ENCODE results near the gene S100Z. TPM values are rescaled to one million over a fixed set of nuclear protein-coding genes. Genes with fewer than 3 reads are reported as not detected.

S100Z gene
- total and polyA plus RNA-seq, 9 of the 15 experiments (the other 6 are each of a cell fraction or from before 2014, with no cell fraction given) = 0.15 to 0.42 (median 0.20) TPM; not detected in 6

DNA sequence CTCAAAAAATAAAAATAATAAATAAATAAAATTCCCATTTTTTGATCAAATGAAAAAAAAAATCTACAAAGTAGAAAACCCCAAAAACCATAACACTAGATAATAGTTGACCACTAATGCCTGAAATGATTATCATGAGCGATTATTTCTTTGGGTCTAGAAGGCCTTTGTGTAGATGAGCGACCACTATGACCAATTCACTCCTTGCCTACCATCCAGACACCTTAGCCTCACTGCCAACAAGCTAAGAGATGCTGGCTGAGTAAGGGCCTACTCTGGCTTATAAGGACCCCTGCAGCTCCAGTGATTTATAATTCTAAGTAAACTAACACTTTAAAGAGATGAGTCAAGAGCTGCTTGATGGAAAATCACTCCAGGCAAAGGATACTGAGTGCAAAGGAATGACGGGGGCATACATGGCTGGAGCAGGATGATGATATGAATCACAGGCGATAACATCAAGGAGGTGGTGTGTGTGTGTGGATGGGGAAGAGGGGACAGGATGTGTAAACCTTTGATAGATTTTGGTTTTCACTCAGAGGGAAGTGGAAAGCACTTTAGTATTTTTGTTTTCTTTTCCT, 35.7 kb upstream of the S100Z start:
- Histone ChIP-seq H3K4me3 (no peak overlapping the region), H4K20me1 (replicated peaks; ENCODE audit: control insufficient read depth, insufficient read depth, low read length) (0 out of 2 replicates have a peak, but pooled peaks cover 2% of the 10 kb centered on the region), H3K9ac (ENCODE audit: insufficient read depth in 1 of 2, low read depth in 2 of 2, low read length in 2 of 2) (no peak overlapping the region), H3K4me2 (ENCODE audit: insufficient read depth, low read length) (no peak overlapping the region), H3K9me1 (ENCODE audit: control insufficient read depth, insufficient read depth, low read length) (no peaks in the 10 kb centered on the region), H3K9me3 (replicated peaks; ENCODE audit: control insufficient read depth, insufficient read depth, low read depth, low read length) (no peaks in the 10 kb centered on the region), H3K27ac (ENCODE audit: extremely low read depth, low read depth, low read length) (no peak overlapping the region), H3K27me3 (ENCODE audit: control insufficient read depth in 2 of 2, insufficient read depth in 2 of 2, low read length in 2 of 2) (peaks cover 8 to 23% of the 10 kb centered on the region in 2 experiments; a peak in 4 of 5 replicates), H3K4me1 (replicated peaks in 1 of 2; ENCODE audit: control insufficient read depth in 2 of 2, insufficient read depth in 2 of 2, low read length in 2 of 2) (peaks cover 0 to 8% of the 10 kb centered on the region in 2 experiments; a peak in 3 of 5 replicates), H3K79me2 (ENCODE audit: control insufficient read depth, insufficient read depth, low read length) (no peaks in the 10 kb centered on the region), H3K36me3 (ENCODE audit: control insufficient read depth, insufficient read depth, low read length) (no peaks in the 10 kb centered on the region), H2AFZ (ENCODE audit: low read depth, low read length) (no peak overlapping the region)
- TF ChIP-seq ZNF449 (CRISPR knock-in tag; IDR thresholded peaks at IDR 0.05) (no peak), CBFB (CRISPR knock-in tag; IDR thresholded peaks at IDR 0.05) (no peak), RBM34 (IDR thresholded peaks at IDR 0.05; ENCODE audit: borderline replicate concordance, insufficient read depth, low read length) (no peak), KAT7 (CRISPR knock-in tag; IDR thresholded peaks at IDR 0.05; ENCODE audit: borderline replicate concordance) (no peak), ZBTB5 (IDR thresholded peaks at IDR 0.05) (no peak), SMAD3 (CRISPR knock-in tag; conservative IDR thresholded peaks at IDR 0.05) (no peak), ZNF41 (CRISPR knock-in tag; conservative IDR thresholded peaks at IDR 0.05) (no peak), CXXC5 (CRISPR knock-in tag; IDR thresholded peaks at IDR 0.05) (no peak), CTCFL (IDR thresholded peaks at IDR 0.05; ENCODE audit: borderline replicate concordance, insufficient read depth, low read depth, low read length, poor library complexity, severe bottlenecking) (no peak), ZNF140 (CRISPR knock-in tag; IDR thresholded peaks at IDR 0.05) (no peak), HES1 (IDR thresholded peaks at IDR 0.05; ENCODE audit: low read depth) (no peak)
- TF ChIP-seq, protein P1, sequence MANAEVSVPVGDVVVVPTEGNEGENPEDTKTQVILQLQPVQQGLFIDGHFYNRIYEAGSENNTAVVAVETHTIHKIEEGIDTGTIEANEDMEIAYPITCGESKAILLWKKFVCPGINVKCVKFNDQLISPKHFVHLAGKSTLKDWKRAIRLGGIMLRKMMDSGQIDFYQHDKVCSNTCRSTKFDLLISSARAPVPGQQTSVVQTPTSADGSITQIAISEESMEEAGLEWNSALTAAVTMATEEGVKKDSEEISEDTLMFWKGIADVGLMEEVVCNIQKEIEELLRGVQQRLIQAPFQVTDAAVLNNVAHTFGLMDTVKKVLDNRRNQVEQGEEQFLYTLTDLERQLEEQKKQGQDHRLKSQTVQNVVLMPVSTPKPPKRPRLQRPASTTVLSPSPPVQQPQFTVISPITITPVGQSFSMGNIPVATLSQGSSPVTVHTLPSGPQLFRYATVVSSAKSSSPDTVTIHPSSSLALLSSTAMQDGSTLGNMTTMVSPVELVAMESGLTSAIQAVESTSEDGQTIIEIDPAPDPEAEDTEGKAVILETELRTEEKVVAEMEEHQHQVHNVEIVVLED (CRISPR knock-in tag; IDR thresholded peaks at IDR 0.05) = no peak
- intact Hi-C loops (cut with micrococcal nuclease) = no loop called here
- DNase-seq (ENCODE audit: extremely low read depth in 1 of 4, low spot score in 3 of 4) (no peak), FAIRE-seq (no peak), ATAC-seq (no peak)
- ChIA-PET POLR2A (no interaction called here), CTCF (ENCODE audit: low intra/inter-chr PET ratio) (interaction anchor here (0.5 kb wide), 1 partner anchor 103 kb away, joined by 6 read pairs; no protein-coding TSS in a partner anchor)
- no TSS peak for BruUV-seq (replicated peaks)
- in situ Hi-C loops (cut with MboI) = no loop called here
- 2% methylated on average over 4 of the region's 4 CpGs for WGBS (ENCODE audit: insufficient coverage, low coverage, missing lambda C conversion rate)
